K562 (cell line): ENCODE results near the gene TIMM17A. TPM values are rescaled to one million over a fixed set of nuclear protein-coding genes. Genes with fewer than 3 reads are reported as not detected.

Experiments
- CXXC5 ChIP-seq: fragments of 250-450 bp; sonication (Bioruptor Pico); IDR thresholded peaks from 2 replicates; pipeline ENCODE4 v1.8.0; 2022; ENCODE audit warnings: inconsistent platforms, mild to moderate bottlenecking, moderate library complexity
- ETV1 ChIP-seq: fragments of 450-650 bp; conservative IDR thresholded peaks from 2 replicates; pipeline ENCODE4 v1.6.1; 2016; ENCODE audit warnings: missing genetic modification characterization, control low read depth, low read depth, missing compliant biosample characterization
- HNRNPL ChIP-seq: fragments of 200-400 bp; formaldehyde crosslinking; IDR thresholded peaks from 2 replicates; pipeline ENCODE4 v1.6.1; 2017; ENCODE audit warnings: low read depth, mild to moderate bottlenecking, low read length
- JUN ChIP-seq, 2 experiments: sonication (generic) in 1 of 2; formaldehyde crosslinking in 1 of 2; IDR thresholded peaks; 2 replicates each; pipeline versions ENCODE4 v1.6.1 to v1.8.0; 2012 to 2022; ENCODE audit warnings: borderline replicate concordance in 2 of 2, mild to moderate bottlenecking in 2 of 2, improper control_type of control experiment in 1 of 2, low read depth in 1 of 2, low read length in 1 of 2, missing genetic modification reagents in 1 of 2
- KAT7 ChIP-seq: sonication (generic); formaldehyde crosslinking; IDR thresholded peaks from 2 replicates; pipeline ENCODE4 v1.8.0; 2022; ENCODE audit warnings: missing genetic modification reagents, mild to moderate bottlenecking, borderline replicate concordance
- LARP7 ChIP-seq: fragments of 450-650 bp; IDR thresholded peaks from 2 replicates; pipeline ENCODE4 v1.6.1; 2016
- MXI1 ChIP-seq: IDR thresholded peaks from 2 replicates; pipeline ENCODE4 v1.6.1; 2011; ENCODE audit warnings: low read depth, mild to moderate bottlenecking, improper control_type of control experiment, low read length
- NFE2L1 ChIP-seq: fragments of 450-650 bp; IDR thresholded peaks from 2 replicates; pipeline ENCODE4 v1.6.1; 2016; ENCODE audit warnings: missing genetic modification characterization, low read depth, mild to moderate bottlenecking, missing compliant biosample characterization, moderate library complexity, borderline replicate concordance
- NFRKB ChIP-seq: fragments of 450-650 bp; IDR thresholded peaks from 2 replicates; pipeline ENCODE4 v1.6.1; 2016; ENCODE audit warnings: low read depth
- RNF2 ChIP-seq: sonication (generic); IDR thresholded peaks from 2 replicates; pipeline ENCODE4 v1.6.1; 2016
- U2AF2 ChIP-seq: fragments of 200-400 bp; formaldehyde crosslinking; optimal IDR thresholded peaks from 2 replicates; pipeline ENCODE3; 2017; ENCODE audit warnings: low read depth, mild to moderate bottlenecking, low read length
- ZNF239 ChIP-seq: fragments of 250-450 bp; sonication (Bioruptor Pico); IDR thresholded peaks from 2 replicates; pipeline ENCODE4 v1.4.0; 2020; ENCODE audit warnings: mild to moderate bottlenecking
- polyA plus RNA-seq, 8 experiments: library from polyadenylated mRNA; depleted of rRNA in 4 of 8; stranded (reverse) in 5 of 8; unstranded in 3 of 8; fragments of >200 nt; fragmentation: Nextera tagmentation in 2 of 8; fragmentation: Illumina TruSeq in 1 of 8; extraction: Ambion mirVana in 2 of 8; extraction: Trizol in 1 of 8; gene quantifications; 2 replicates each; pipeline versions ENCODE4 v1.2.1 to v1.2.3, GENCODE V29; 2011 to 2014; ENCODE audit warnings: inconsistent platforms in 1 of 8, missing spikeins in 1 of 8
- total RNA-seq, 7 experiments: library from RNA; depleted of rRNA in 6 of 7; stranded (reverse); fragments of >200 nt in 6 of 7; fragmentation: Illumina TruSeq in 2 of 7; extraction: Trizol in 2 of 7; gene quantifications; 2 replicates each; pipeline versions ENCODE4 v1.2.1 to v1.2.3, GENCODE V29; 2011 to 2021; ENCODE audit warnings: low replicate concordance in 1 of 7
- TF ChIP-seq, protein P1 (sequence below), 2 experiments: fragments of 450-650 bp in 1 of 2; sonication (generic) in 1 of 2; formaldehyde crosslinking in 1 of 2; IDR thresholded peaks; 2 replicates each; pipeline versions ENCODE4 v1.7.1 to v1.9.0; 2016 to 2022; ENCODE audit warnings: inconsistent platforms in 1 of 2, mild to moderate bottlenecking in 1 of 2, missing genetic modification reagents in 1 of 2
- TF ChIP-seq, protein P2 (sequence below): fragments of 250-450 bp; sonication (Bioruptor Pico); IDR thresholded peaks from 2 replicates; pipeline ENCODE4 v1.8.0; 2022; ENCODE audit warnings: moderate library complexity, mild to moderate bottlenecking, inconsistent platforms
- TF ChIP-seq, protein P3 (sequence below): fragments of 450-650 bp; formaldehyde crosslinking; IDR thresholded peaks from 2 replicates; pipeline ENCODE4 v1.4.0; 2020; ENCODE audit warnings: mild to moderate bottlenecking, moderate library complexity

TIMM17A gene
- total and polyA plus RNA-seq, 9 of the 15 experiments (the other 6 are each of a cell fraction or from before 2014, with no cell fraction given): 116 to 744 (median 180) TPM

DNA sequence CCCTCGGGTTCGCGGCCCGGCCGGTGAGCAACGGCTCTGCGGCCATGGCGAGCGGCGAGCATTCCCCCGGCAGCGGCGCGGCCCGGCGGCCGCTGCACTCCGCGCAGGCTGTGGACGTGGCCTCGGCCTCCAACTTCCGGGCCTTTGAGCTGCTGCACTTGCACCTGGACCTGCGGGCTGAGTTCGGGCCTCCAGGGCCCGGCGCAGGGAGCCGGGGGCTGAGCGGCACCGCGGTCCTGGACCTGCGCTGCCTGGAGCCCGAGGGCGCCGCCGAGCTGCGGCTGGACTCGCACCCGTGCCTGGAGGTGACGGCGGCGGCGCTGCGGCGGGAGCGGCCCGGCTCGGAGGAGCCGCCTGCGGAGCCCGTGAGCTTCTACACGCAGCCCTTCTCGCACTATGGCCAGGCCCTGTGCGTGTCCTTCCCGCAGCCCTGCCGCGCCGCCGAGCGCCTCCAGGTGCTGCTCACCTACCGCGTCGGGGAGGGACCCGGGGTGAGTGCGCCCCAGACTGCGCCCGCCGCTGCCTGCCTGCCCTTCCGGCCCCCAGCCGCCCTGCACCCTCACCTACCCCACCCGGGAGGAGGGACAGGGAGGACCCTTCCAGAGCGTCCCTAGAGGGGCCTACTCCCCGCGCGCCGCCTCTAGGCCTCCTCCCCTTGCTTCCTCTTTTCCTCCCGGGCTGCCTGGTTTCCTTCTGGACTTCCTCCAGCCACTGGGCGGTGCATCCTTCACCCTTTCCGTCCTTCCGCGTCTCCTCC, 27.5 kb downstream of the TIMM17A start, which contains the start of gene RNPEP (continued):
- 0 out of 2 replicates have a peak, but pooled peaks have one; percentile 40 for TF ChIP-seq KAT7
- TF ChIP-seq, protein P1, sequence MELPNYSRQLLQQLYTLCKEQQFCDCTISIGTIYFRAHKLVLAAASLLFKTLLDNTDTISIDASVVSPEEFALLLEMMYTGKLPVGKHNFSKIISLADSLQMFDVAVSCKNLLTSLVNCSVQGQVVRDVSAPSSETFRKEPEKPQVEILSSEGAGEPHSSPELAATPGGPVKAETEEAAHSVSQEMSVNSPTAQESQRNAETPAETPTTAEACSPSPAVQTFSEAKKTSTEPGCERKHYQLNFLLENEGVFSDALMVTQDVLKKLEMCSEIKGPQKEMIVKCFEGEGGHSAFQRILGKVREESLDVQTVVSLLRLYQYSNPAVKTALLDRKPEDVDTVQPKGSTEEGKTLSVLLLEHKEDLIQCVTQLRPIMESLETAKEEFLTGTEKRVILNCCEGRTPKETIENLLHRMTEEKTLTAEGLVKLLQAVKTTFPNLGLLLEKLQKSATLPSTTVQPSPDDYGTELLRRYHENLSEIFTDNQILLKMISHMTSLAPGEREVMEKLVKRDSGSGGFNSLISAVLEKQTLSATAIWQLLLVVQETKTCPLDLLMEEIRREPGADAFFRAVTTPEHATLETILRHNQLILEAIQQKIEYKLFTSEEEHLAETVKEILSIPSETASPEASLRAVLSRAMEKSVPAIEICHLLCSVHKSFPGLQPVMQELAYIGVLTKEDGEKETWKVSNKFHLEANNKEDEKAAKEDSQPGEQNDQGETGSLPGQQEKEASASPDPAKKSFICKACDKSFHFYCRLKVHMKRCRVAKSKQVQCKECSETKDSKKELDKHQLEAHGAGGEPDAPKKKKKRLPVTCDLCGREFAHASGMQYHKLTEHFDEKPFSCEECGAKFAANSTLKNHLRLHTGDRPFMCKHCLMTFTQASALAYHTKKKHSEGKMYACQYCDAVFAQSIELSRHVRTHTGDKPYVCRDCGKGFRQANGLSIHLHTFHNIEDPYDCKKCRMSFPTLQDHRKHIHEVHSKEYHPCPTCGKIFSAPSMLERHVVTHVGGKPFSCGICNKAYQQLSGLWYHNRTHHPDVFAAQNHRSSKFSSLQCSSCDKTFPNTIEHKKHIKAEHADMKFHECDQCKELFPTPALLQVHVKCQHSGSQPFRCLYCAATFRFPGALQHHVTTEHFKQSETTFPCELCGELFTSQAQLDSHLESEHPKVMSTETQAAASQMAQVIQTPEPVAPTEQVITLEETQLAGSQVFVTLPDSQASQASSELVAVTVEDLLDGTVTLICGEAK (IDR thresholded peaks at IDR 0.05): peak; percentile 96
- TF ChIP-seq, protein P1 (CRISPR knock-in tag; IDR thresholded peaks at IDR 0.05): no peak
- no peak for TF ChIP-seq NFE2L1 (tag)
- no peak for TF ChIP-seq ZNF239 (CRISPR knock-in tag)
- TF ChIP-seq CXXC5 (CRISPR knock-in tag): peak; percentile 83
- TF ChIP-seq, protein P2, sequence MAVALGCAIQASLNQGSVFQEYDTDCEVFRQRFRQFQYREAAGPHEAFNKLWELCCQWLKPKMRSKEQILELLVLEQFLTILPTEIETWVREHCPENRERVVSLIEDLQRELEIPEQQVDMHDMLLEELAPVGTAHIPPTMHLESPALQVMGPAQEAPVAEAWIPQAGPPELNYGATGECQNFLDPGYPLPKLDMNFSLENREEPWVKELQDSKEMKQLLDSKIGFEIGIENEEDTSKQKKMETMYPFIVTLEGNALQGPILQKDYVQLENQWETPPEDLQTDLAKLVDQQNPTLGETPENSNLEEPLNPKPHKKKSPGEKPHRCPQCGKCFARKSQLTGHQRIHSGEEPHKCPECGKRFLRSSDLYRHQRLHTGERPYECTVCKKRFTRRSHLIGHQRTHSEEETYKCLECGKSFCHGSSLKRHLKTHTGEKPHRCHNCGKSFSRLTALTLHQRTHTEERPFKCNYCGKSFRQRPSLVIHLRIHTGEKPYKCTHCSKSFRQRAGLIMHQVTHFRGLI (CRISPR knock-in tag): no peak
- TF ChIP-seq NFRKB: peak; percentile 59; the same call in 1 of the 2 replicates
- TF ChIP-seq HNRNPL: peak; percentile 35; the same call in 1 of the 2 replicates
- TF ChIP-seq LARP7: peak; percentile 80; the same call in 1 of the 2 replicates
- no peak; the same call in 1 of the 2 replicates for TF ChIP-seq RNF2
- TF ChIP-seq ETV1: peak; percentile 57; the same call in 1 of the 2 replicates
- no peak for TF ChIP-seq U2AF2
- TF ChIP-seq MXI1: no peak
- TF ChIP-seq, protein P3, sequence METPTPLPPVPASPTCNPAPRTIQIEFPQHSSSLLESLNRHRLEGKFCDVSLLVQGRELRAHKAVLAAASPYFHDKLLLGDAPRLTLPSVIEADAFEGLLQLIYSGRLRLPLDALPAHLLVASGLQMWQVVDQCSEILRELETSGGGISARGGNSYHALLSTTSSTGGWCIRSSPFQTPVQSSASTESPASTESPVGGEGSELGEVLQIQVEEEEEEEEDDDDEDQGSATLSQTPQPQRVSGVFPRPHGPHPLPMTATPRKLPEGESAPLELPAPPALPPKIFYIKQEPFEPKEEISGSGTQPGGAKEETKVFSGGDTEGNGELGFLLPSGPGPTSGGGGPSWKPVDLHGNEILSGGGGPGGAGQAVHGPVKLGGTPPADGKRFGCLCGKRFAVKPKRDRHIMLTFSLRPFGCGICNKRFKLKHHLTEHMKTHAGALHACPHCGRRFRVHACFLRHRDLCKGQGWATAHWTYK: peak; percentile 77; the same call in 1 of the 2 replicates
- no peak for TF ChIP-seq JUN (IDR thresholded peaks at IDR 0.05; ENCODE audit: borderline replicate concordance, low read depth, low read length)
- peak; percentile 60; the same call in 1 of the 2 replicates for TF ChIP-seq JUN (CRISPR knock-in tag; IDR thresholded peaks at IDR 0.05; ENCODE audit: borderline replicate concordance)
